HS-5 (cell line): Measurements from ENCODE around the gene MPRIP.

Experiments used
- DNase-seq: peaks from one replicate; pipeline ENCODE4 v3.0.0-alpha.2; 2012; ENCODE audit warnings: low read depth

Gene MPRIP

DNA sequence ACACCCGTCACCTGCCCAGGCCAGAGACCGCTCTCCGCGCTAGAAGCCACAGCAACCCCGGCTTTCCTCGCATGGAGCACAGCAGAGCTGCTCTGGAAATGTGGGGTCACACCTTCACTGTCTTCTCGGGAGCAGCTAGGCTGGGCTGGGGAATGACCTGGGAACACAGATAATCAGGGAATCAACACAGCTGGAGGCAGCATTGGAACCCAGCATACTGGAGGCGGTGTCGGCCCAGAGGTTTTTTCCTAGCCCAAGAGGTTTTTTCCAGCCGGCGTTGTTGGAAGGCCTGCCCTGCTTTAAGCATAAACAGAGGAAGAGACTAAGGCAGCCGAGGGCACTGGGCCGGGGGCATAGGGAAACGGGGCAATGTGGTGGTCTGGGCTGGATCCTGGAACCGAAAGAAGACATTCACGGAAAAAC lies 164.7 kb downstream of the MPRIP start:
- DNase-seq, result no peak

DNA sequence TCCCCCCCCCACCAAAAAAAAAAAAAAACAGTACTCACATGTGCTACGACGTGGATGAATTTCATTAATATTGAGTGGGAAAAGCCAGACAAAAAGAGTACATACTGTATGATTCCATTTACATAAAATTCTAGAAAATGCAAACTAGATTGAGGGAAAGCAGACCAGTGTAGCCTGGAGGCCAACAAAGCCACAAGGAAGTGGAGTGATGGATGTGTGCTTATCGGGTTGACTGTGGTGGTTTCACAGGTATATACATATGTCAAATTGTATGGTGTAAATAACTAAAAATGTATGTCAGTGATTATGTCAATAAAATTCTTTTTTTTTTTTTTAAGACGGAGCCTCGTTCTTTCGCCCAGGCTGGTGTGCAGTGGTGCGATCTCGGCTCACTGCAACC lies 165.7 kb downstream of the MPRIP start:
- DNase-seq, result no peak

DNA sequence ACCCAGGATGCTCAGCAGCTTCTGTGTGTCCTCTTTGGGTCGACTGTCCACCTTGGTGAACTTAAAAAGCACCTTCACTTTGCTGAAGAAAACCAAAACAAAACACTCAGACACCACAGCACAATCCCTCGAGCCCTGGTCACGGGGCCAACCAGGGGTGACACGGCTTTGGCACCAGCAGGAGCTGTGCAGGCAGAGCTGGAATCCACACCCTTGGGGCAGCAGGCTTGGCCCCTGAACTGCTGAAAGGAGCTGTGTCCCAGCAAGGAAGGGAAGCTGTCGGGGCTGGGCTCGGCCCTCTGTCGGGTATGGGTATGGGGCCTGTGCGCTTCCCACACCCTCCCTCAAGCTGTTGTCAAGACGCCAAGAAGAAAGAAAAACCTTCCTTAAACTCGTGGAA lies 171.5 kb downstream of the MPRIP start:
- DNase-seq, result no peak

DNA sequence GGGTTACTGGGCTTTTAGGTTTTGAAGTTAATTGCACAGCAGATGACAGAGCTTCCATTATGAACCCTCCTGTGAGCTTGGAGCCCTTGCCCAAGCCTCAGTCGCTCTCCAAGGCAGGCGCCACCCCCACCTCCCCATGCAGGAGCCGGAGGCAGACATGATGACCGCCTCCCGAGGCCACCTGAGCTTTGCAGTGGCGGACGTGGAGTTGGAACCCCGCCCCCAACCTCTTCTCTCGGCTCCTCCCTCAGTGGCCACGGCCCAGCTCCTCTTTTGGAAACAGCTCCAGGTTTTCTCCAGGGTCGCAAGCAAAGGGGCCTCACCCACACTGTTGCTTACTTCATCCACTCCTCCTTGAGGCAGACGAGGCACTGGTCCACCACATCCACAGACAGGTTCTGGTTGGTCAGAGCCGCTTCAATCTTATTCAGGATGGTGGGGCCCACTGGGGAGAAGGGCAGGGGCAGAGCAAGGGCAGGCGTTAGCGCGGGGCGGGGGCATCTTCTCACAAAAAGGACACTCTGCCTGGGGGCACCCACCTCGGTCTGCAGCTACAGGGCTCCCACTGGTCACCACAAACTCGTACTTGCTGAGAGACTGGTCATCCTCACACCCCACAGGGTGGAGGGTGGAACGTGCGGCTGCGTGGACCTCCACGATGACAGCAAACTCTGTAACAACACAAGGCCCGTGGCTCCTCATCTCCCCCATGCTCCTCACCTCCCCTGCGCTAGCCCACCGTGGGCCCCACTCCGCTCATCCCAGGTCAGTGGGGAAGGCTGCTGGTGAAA lies 172.6 kb downstream of the MPRIP start:
- no peak for DNase-seq

GRCh38 chr17:17215575-17215974 lies 173.3 kb downstream of the MPRIP start:
- DNase-seq, result no peak

DNA sequence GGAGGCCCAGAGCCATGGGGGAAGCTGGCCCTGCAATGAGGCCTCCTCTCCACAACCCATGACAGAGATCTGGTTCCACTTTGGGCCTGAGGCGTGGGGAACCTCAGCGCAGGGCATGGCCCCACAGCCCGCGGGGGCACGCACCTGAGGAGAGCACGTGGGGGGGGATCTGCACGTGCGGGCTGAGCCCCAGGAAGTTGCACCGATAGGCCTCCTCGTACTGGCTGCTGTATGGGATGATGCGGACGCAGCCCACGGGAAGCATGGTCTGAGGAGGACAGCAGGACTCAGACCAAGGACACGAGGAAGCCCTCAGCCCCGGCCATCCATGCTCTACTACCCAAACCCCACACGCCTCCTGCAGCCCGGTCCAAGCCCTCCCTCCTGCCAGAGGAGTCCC lies 174.0 kb downstream of the MPRIP start:
- no peak for DNase-seq

GRCh38 chr17:17216776-17217175 lies 174.5 kb downstream of the MPRIP start:
- DNase-seq, result no peak

- DNase-seq, result no peak
Observed at GRCh38 chr17:17217995-17218394, 175.7 kb downstream of the MPRIP start.

DNA sequence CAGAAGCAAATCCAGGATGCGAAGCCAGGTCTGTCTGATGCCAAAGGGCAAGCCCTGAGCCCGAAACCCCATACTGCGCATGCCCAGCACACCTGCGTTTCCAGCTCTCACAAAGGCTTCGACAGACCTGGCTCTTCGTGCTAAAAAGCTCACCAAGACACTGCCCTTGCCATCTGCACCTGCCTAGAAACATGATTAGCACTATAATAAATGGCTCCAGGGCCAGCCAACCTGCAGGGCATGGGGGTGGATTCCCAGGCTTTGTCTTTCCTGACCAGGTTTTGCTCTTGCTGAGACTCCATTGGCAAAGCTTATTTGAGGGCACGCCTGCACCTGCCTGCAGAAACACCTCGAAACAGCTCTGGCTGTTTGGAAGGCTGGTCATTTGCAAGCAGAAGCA lies 178.3 kb downstream of the MPRIP start:
- no peak for DNase-seq

DNA sequence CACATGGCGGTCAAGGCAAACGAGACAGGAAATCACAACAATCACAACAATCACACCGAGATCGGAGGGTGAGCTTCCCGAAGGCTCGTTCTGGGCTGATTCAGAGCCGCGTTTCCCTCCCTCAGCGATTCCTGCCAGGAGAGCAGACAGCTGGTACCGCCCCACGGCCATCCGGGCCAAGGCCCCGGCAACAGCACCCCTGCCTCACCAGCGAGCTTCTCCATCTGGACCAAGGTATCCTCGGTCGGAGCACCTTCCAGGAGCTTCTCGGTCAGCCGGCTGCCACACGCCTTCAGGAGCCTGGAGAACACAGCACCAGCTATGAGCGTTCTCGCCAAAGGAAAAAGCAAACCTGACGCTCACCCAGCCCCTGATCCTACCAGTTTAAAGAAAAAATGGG lies 179.1 kb downstream of the MPRIP start:
- DNase-seq, result no peak

- no peak for DNase-seq
Observed at GRCh38 chr17:17223736-17224135, 181.5 kb downstream of the MPRIP start.

DNA sequence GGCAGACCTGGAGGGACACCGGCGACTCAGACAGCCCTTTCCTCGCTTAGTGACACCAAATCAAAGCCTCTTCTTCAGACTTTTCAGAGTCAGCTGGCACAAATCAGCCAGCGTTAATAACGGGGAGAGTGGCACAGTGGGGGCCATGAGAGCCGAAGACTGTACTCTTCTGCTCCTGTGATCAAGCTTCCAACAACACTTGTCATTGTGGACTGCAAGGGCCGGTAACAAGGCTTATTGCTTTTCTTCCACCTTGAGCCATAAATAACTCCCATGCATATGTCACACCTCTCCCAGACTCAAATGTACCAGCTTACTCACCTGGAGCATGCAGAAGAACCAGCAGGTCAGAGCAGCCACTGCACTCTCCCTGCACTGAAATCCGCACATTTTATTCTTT lies 181.9 kb downstream of the MPRIP start:
- no peak for DNase-seq

GRCh38 chr17:17225901-17226300 lies 183.6 kb downstream of the MPRIP start:
- DNase-seq, result no peak

DNA sequence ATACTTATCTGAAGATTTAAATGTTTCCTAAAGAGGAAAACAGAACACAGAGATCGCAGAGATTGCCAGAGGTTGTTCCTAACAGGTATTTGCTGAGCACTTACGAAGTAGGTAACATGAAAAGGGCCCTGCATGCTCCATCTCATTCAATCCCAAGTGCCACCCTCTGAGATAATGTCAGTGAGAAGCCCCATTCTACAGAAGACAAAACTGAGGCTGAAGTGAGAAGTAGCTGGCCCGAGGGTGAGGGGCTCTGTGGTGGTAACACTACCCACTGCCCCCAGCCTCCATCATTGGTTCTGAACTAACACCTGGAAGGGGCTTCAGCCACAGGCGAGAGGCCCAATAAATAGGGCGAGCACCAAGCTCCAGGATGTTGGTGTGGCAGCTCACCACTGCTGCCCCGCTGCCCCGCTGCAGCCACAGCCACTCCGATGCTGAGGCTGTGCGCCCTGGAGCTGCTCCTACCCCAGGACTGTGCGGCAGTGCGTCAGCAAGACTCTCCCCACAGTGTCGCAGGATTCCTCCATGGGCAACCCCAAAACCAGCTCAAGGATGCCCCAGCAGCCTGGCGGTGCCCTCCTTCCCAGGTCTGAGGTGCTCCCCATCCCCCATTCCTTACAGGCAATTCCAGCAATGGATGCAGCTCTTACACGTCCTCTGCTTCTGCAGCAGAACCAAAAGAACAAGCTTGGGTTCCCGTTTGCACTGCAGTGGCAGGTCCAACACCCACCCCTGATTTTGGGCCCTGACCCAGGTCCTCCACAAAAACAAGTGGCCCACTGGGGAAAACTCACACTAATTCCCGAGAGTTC lies 184.4 kb downstream of the MPRIP start:
- no peak for DNase-seq

DNA sequence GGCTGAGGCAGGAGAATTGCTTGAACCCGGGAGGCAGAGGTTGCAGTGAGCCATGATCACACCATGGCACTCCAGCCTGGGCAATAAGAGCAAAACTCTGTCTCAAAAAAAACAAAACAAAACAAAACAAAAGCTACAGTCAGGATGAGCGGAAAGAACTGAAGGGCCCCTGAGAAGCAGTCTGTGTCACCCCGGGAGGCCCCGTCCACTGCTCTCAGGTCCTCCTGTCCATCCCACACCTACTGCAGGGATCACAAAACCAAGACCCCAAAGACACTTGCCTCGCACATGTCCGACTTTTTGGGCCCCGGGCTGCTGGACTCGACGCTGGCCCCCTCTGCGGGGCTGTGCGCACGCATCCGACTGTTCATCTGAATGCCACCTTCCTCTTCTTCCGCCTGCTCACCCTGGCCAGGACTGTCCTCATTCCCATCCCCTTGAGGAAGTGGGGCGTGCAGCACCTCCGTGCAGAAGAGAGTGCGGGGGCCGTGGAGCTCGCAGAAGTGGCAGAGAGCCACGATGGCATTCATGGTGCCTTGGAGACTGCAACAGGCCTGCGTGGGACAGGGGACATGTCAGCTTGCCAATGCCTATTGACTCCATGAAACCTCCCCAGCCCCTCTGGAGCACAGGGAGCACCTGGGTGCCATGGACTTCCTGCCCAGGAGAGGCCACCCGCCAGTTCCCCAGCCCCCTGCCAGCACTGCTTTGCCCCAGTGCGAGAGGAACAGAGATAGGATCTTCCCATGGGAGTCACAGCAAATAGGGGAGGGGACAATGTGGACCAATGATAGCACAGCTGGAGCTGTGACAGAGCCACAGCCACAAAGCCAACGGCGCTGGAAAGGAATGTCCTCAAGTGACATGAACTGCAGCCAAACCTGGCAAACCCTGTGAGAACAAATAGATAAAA lies 185.6 kb downstream of the MPRIP start:
- no peak for DNase-seq

DNA sequence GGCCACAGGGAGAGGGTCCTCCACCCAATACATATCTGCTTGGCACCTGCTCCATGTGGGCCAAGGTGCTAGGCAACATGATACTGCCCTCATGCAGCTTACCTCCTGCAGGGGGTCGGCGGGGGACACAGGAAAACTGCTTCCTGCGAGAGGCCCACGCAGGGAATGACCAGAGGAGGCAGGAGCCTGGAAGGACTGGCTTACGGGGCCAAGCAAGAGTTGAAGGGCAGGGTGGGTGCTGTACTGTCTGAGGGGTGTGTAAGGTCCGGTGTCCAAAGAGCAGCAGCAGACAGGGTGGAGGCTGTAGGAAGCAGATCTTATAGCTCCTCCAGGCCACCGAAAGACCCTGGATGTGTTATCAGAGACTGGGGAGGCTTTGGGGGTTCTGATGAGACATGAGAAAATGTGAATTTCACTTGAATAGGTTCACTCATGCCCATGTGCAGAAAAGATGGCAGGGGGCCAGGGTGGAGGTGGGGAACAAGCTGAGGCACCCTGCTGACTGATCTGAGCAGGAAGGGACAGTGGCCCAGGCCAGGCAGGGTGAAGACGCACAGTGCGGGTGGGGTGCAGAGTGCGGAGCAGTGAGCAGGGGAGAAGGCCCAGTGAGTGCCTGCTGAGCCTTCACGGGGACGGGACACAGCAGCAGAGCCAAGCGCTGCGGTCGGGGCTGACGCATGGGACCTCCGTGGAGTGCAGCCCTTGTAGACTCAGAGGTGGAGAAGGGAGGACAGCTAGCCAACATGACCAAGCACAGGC lies 186.4 kb downstream of the MPRIP start:
- DNase-seq, result no peak

DNA sequence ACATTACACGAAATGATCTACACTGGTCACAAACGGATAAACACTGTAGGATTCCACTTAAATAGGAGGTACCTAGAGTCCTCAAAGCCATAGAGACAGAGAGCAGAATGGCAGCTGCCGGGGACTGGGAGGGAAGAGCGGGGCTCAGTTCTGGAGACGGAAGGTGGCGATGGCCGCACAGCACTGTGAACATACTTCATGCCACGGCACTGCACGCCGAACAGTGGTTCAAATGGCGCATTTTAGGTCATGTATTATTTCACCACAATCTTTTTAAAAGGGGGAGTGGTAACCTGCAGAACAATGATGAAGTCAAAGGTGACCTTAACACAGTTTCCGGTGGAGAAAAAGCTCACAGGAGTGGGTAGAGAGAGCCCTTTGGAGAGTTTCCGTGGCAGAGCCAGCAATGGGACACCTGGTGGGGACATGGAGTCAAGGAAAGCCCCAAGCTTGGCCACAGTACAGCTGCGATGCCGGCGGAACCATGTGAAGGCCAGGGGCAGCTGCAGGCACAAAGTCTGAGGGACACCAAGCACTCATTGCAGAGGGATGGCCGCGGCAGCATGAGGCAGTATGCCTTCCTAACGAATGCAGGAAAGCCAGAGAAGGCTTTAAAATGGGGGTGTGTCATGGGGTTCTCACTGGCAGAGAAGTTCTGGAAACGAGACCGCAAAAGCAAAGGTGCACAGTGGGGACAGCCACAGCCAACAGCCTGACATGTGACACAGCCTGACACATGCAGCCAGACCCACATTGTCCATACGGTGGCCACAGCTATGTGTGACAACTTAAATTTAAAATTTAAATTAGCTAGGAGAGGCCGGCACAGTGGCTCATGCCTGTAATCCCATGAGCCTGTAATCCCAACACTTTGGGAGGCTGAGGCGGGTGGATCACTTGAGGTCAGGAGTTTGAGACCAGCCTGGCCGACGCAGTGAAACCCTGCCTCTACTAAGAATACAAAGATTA lies 187.4 kb downstream of the MPRIP start:
- DNase-seq, result no peak

DNA sequence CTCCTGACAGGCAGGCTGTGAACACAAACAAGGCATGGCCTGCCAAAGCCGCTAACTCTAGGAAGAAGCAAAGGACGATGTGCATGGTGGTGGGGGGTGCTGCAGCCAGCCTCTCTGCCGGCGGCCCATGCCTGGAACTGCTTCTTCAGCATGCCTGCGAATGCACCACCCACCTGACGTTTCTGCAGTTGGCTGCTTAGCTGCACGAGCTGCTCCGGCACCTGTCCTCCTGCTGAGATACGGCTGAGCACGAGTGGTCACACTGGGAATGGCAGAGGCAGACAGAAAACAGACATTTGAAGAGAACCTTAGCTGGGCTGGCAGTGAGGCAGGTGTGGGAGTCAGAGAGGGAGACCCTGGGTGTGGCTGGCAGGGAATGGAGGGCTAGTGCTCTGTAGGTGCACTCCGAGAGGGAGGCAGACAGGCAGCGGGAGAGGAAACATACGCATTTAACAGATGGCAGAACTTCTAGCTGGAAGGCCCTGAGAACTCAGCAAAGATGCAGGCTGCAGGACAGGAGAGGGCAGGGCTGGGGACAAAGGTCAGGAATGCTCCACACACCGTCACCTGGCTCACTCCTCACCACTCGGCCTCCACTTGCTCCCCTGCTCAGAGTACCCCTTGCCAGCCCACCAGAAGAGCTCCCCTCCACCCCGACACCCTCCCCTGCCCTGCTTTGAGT lies 189.5 kb downstream of the MPRIP start:
- DNase-seq, result no peak

DNA sequence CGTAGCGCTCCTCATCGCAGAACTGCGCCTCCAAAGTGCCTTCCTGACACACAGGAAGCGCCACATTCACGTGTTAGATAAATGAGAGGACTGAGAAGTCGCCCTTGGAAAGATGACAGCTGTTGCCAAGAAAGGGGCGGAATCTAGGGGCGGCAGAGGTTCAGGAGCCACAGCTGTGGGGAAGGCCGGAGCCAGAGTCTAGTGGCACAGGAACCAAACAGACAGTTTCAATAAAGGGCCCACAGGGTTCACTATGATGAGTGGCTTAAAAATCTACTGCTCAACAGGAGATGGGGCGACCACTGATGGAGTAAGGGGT lies 190.0 kb downstream of the MPRIP start:
- DNase-seq, result no peak
